Fibroblast of lung (primary cell): Measurements from ENCODE around the gene TMED7. TPM values are rescaled to one million over a fixed set of nuclear protein-coding genes. Genes with fewer than 3 reads are reported as not detected.

Source experiments
- DNase-seq, 2 donors: peaks; one replicate each; pipeline versions ENCODE4 v3.0.0 to v3.0.0-alpha.2; 2010; ENCODE audit warnings: low read depth in 2 of 2
- H2AFZ ChIP-seq: 2 replicates; pipeline ENCODE4 v1.5.1; 2012; ENCODE audit warnings: low read length, control low read depth, inconsistent platforms
- H3K27ac ChIP-seq: 2 replicates; pipeline ENCODE4 v1.5.1; 2011; ENCODE audit warnings: low read length, control low read depth; ENCODE audit not compliant: insufficient read depth
- H3K27me3 ChIP-seq: 2 replicates; pipeline ENCODE4 v1.5.1; 2011; ENCODE audit warnings: mild to moderate bottlenecking, low read length; ENCODE audit not compliant: control insufficient read depth, insufficient read depth
- H3K36me3 ChIP-seq: 2 replicates; pipeline ENCODE4 v1.5.1; 2011; ENCODE audit warnings: low read length; ENCODE audit not compliant: control insufficient read depth, insufficient read depth
- H3K4me1 ChIP-seq: 2 replicates; pipeline ENCODE4 v1.5.1; 2011; ENCODE audit warnings: low read length; ENCODE audit not compliant: control insufficient read depth, insufficient read depth; ENCODE audit errors: extremely low read depth
- H3K4me2 ChIP-seq: 2 replicates; pipeline ENCODE4 v1.5.1; 2011; ENCODE audit warnings: low read length, control low read depth; ENCODE audit not compliant: insufficient read depth; ENCODE audit errors: extremely low read depth
- H3K4me3 ChIP-seq, 4 experiments: fragments of 200-600 bp in 1 of 4; sonication (generic) in 1 of 4; replicated peaks in 1 of 4; 2 replicates each; pipeline ENCODE4 v1.5.1; 2011 to 2016; ENCODE audit warnings: low read length in 4 of 4, low read depth in 3 of 4, mild to moderate bottlenecking in 3 of 4, control low read depth in 2 of 4, inconsistent platforms in 1 of 4, mixed read lengths in 1 of 4; ENCODE audit not compliant: insufficient read depth in 1 of 4; ENCODE audit errors: control extremely low read depth in 1 of 4
- H3K79me2 ChIP-seq: 2 replicates; pipeline ENCODE4 v1.5.1; 2012; ENCODE audit warnings: mild to moderate bottlenecking, low read length, inconsistent platforms; ENCODE audit not compliant: control insufficient read depth, insufficient read depth
- H3K9ac ChIP-seq: 2 replicates; pipeline ENCODE4 v1.5.1; 2011; ENCODE audit warnings: mild to moderate bottlenecking, low read length, control low read depth; ENCODE audit not compliant: insufficient read depth
- H3K9me3 ChIP-seq: 2 replicates; pipeline ENCODE4 v1.5.1; 2012; ENCODE audit warnings: low read depth, low read length; ENCODE audit not compliant: control insufficient read depth, insufficient read depth
- H4K20me1 ChIP-seq: 2 replicates; pipeline ENCODE4 v1.5.1; 2011; ENCODE audit warnings: low read length; ENCODE audit not compliant: control insufficient read depth, insufficient read depth; ENCODE audit errors: extremely low read depth
- CTCF ChIP-seq, 2 donors: IDR thresholded peaks in 1 of 2; conservative IDR thresholded peaks in 1 of 2; 1 replicate in 1 of 2; 2 replicates in 1 of 2; pipeline ENCODE4 v1.5.1; 2011 to 2012; ENCODE audit warnings: low read length in 2 of 2, control low read depth in 1 of 2, inconsistent platforms in 1 of 2, low read depth in 1 of 2, mild to moderate bottlenecking in 1 of 2
- EZH2 ChIP-seq: IDR thresholded peaks from 2 replicates; pipeline ENCODE4 v1.5.1; 2012; ENCODE audit warnings: low read length, control low read depth, mild to moderate bottlenecking; ENCODE audit errors: missing control alignments
- polyA plus RNA-seq, 2 donors: library from polyadenylated mRNA; depleted of rRNA in 1 of 2; stranded (reverse) in 1 of 2; unstranded in 1 of 2; fragments of >200 nt; gene quantifications; 2 replicates each; pipeline ENCODE4 v1.2.1, GENCODE V29; 2011 to 2012; ENCODE audit warnings: missing spikeins in 1 of 2
- total RNA-seq: library from RNA; depleted of rRNA; stranded (reverse); fragments of >200 nt; gene quantifications from 2 replicates; pipeline ENCODE4 v1.2.1, GENCODE V29; 2014

The TMED7 gene
- total and polyA plus RNA-seq, 2 donors (not counting 1 experiment from before 2014, with no cell fraction given) = 104 to 154 TPM

- no peak overlapping the region for H3K9ac ChIP-seq
- no peaks in the 10 kb centered on the region for H3K4me1 ChIP-seq
- H2AFZ ChIP-seq = no peak overlapping the region
- H3K9me3 ChIP-seq = no peaks in the 10 kb centered on the region
- H3K79me2 ChIP-seq = peaks cover 26% of the 10 kb centered on the region
- H3K4me2 ChIP-seq = no peak overlapping the region
- H3K27me3 ChIP-seq = no peaks in the 10 kb centered on the region
- peaks cover 2% of the 10 kb centered on the region for H4K20me1 ChIP-seq
- H3K4me3 ChIP-seq = no peak overlapping the region
- H3K27ac ChIP-seq = no peak overlapping the region
- H3K36me3 ChIP-seq = peaks cover 2% of the 10 kb centered on the region
- no peak for DNase-seq
- no peak for TF ChIP-seq CTCF (conservative IDR thresholded peaks at IDR 0.05 in 1 of 2, IDR thresholded peaks at IDR 0.05 in 1 of 2; ENCODE audit: low read depth in 1 of 2, low read length in 2 of 2)
- TF ChIP-seq EZH2 = no peak
These were observed 8.9 kb downstream of the TMED7 start for GRCh38 chr5:115616892-115617291.

DNA sequence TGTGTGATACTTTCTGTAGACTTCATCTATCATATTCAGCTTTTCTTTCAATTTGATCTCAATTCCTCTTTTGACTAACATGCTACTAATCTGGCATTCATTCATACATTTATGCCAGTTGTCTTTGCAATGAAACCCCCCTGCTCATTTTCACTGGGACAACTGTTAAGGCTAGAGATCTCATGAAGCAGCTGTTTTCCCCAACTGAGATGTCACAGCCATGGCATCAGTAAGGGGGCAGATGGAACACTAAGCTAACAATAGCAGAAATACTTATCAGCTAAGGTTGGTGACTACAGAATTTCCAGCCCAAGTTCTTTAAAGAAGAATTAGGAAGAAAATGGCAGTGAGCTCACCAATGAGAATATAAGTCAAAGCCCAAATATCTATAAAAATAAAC, 9.4 kb downstream of the TMED7 start:
- H2AFZ ChIP-seq = no peak overlapping the region
- no peaks in the 10 kb centered on the region for H3K9me3 ChIP-seq
- H3K36me3 ChIP-seq = peaks cover 2% of the 10 kb centered on the region
- no peaks in the 10 kb centered on the region for H3K4me1 ChIP-seq
- H3K4me3 ChIP-seq = no peak overlapping the region
- no peak overlapping the region for H3K4me2 ChIP-seq
- H4K20me1 ChIP-seq = peaks cover 2% of the 10 kb centered on the region
- no peaks in the 10 kb centered on the region for H3K27me3 ChIP-seq
- no peak for DNase-seq
- no peak overlapping the region for H3K27ac ChIP-seq
- no peak for TF ChIP-seq EZH2
- H3K79me2 ChIP-seq = peaks cover 23% of the 10 kb centered on the region
- H3K9ac ChIP-seq = no peak overlapping the region

GRCh38 chr5:115611873-115612272, 14.0 kb downstream of the TMED7 start:
- H4K20me1 ChIP-seq = no peaks in the 10 kb centered on the region
- H2AFZ ChIP-seq = no peak overlapping the region
- H3K4me3 ChIP-seq = no peak overlapping the region
- no peaks in the 10 kb centered on the region for H3K27me3 ChIP-seq
- H3K79me2 ChIP-seq = peaks cover 4% of the 10 kb centered on the region
- H3K27ac ChIP-seq = no peak overlapping the region
- no peaks in the 10 kb centered on the region for H3K36me3 ChIP-seq
- no peak for DNase-seq
- H3K9ac ChIP-seq = no peak overlapping the region
- no peaks in the 10 kb centered on the region for H3K9me3 ChIP-seq
- H3K4me2 ChIP-seq = no peak overlapping the region
- H3K4me1 ChIP-seq = no peaks in the 10 kb centered on the region
- TF ChIP-seq EZH2 (no peak), CTCF (conservative IDR thresholded peaks at IDR 0.05 in 1 of 2, IDR thresholded peaks at IDR 0.05 in 1 of 2; ENCODE audit: low read depth in 1 of 2, low read length in 2 of 2) (no peak)
